ENCODE results near the gene NKX6-2. TPM values are rescaled to one million over a fixed set of nuclear protein-coding genes. Genes with fewer than 3 reads are reported as not detected.

The NKX6-2 gene
- polyA plus RNA-seq = 1.7 TPM
- long read RNA-seq, donor 1 = 0 reads
- long read RNA-seq, donor 2 = 0 reads
- long read RNA-seq, donor 3 = 0 reads
- long read RNA-seq, donor 4 = 0 reads
- long read RNA-seq, donor 5 = 0 reads
- long read RNA-seq, donor 6 = 0 reads
- long read RNA-seq, donor 7 = 0 reads
- long read RNA-seq, donor 8 = 0 reads
- long read RNA-seq, donor 9 = 0 reads
- long read RNA-seq, donor 10 = 0 reads
- long read RNA-seq, donor 11 = 0 reads

GRCh38 chr10:132785723-132786475 is at the start of gene NKX6-2:
TSS of gene NKX6-2 (minus strand) at chr10:132786147. CDS start at chr10:132785948, 199 bp downstream.
- peaks cover 6% of the 10 kb centered on the region for H3K36me3 ChIP-seq (ENCODE audit: control insufficient read depth, insufficient read depth, low read length)
- no peak within 1 kb of the TSS for H3K27ac ChIP-seq (ENCODE audit: low read length)
- no peak within 1 kb of the TSS for H3K4me3 ChIP-seq (ENCODE audit: low read length)
- DNase-seq = no peak
- peaks cover 75% of the 10 kb centered on the region for H3K27me3 ChIP-seq (ENCODE audit: control insufficient read depth, insufficient read depth, low read length)
- WGBS (ENCODE audit: insufficient coverage, low lambda C conversion rate) = no CpG with 5 or more reads among the region's 119 CpGs
- peaks cover 11% of the 10 kb centered on the region for H3K9me3 ChIP-seq (ENCODE audit: control insufficient read depth, low read depth, low read length)
- no peaks in the 10 kb centered on the region for H3K4me1 ChIP-seq (ENCODE audit: control insufficient read depth, insufficient read depth, low read length)

- H3K27me3 ChIP-seq (ENCODE audit: control insufficient read depth, insufficient read depth, low read length) = peaks cover 20% of the 10 kb centered on the region
- no peak for DNase-seq
- no peaks in the 10 kb centered on the region for H3K36me3 ChIP-seq (ENCODE audit: control insufficient read depth, insufficient read depth, low read length)
- no peak overlapping the region for H3K27ac ChIP-seq (ENCODE audit: low read length)
- no peaks in the 10 kb centered on the region for H3K4me1 ChIP-seq (ENCODE audit: control insufficient read depth, insufficient read depth, low read length)
- H3K9me3 ChIP-seq (ENCODE audit: control insufficient read depth, low read depth, low read length) = no peaks in the 10 kb centered on the region
- H3K4me3 ChIP-seq (ENCODE audit: low read length) = no peak overlapping the region
- no CpG with 5 or more reads among the region's 25 CpGs for WGBS (ENCODE audit: insufficient coverage, low lambda C conversion rate)
Observed at GRCh38 chr10:132834891-132835847, 49.2 kb upstream of the NKX6-2 start.

DNA sequence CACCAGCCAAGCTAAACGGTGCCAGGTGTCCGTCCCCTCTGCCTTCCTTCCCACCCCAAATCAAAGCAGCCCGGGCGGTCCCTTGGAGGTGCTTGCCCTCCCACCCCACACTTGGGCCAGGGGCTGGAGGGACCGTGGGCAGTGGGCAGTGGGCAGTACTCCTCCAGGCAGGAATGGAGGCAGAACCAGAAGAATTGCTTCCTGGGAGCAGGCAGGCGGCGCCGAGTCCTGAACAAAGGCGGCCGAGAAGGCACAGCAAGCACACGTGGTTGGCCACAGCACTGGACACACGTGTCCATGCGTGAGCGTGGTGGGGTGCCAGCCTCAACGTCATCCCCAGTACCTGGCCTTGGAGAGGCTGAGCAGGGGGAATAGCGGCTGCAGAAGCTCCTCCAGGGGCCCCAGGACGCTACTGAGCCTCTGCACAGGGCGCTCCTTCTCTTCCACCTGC is 48.4 kb upstream of the NKX6-2 start:
- no peaks in the 10 kb centered on the region for H3K4me1 ChIP-seq (ENCODE audit: control insufficient read depth, insufficient read depth, low read length)
- no peaks in the 10 kb centered on the region for H3K36me3 ChIP-seq (ENCODE audit: control insufficient read depth, insufficient read depth, low read length)
- no CpG with 5 or more reads among the region's 18 CpGs for WGBS (ENCODE audit: insufficient coverage, low lambda C conversion rate)
- DNase-seq = no peak
- peaks cover 20% of the 10 kb centered on the region for H3K27me3 ChIP-seq (ENCODE audit: control insufficient read depth, insufficient read depth, low read length)
- no peaks in the 10 kb centered on the region for H3K9me3 ChIP-seq (ENCODE audit: control insufficient read depth, low read depth, low read length)
- H3K27ac ChIP-seq (ENCODE audit: low read length) = no peak overlapping the region
- H3K4me3 ChIP-seq (ENCODE audit: low read length) = no peak overlapping the region

DNA sequence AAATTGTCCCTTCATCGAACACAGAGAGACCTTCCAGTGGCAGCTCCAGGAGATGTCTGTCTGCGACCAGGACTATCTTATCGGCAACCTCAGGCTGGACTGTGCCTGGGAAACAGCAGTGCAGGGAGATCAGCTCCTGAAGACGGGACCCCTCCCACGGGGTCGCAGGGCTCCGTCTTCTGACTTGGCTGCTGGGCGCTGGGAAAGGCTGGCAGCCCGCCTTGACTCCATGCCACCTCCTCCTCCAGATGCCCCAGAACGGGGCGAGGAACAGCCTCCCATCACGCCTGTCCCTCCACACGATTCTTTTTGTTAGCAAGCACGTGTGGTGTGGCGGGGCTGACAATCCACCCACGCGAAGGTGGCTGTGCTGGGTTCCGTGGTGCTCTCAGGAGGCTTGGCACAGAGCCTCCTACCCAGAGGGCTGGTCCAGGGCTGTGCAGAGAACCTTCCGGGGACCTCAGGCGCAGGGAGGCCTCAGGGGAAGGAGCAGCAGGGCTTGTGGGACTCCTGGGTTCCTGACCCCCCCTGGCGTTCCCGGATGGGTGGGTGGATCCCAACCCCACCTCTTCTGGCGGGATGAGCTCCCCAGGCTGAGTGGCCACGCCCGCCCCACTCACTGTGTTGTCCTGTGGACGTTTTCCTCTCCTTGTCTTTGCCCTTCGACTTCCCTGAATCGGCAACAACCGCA is 47.6 kb upstream of the NKX6-2 start:
- WGBS (ENCODE audit: insufficient coverage, low lambda C conversion rate) = no CpG with 5 or more reads among the region's 29 CpGs
- Histone ChIP-seq H3K36me3 (ENCODE audit: control insufficient read depth, insufficient read depth, low read length) (no peaks in the 10 kb centered on the region), H3K27ac (ENCODE audit: low read length) (no peak overlapping the region), H3K4me1 (ENCODE audit: control insufficient read depth, insufficient read depth, low read length) (no peaks in the 10 kb centered on the region), H3K27me3 (ENCODE audit: control insufficient read depth, insufficient read depth, low read length) (peaks cover 22% of the 10 kb centered on the region), H3K9me3 (ENCODE audit: control insufficient read depth, low read depth, low read length) (no peaks in the 10 kb centered on the region), H3K4me3 (ENCODE audit: low read length) (no peak overlapping the region)
- DNase-seq = no peak

- Histone ChIP-seq H3K36me3 (ENCODE audit: control insufficient read depth, insufficient read depth, low read length) (no peaks in the 10 kb centered on the region), H3K27me3 (ENCODE audit: control insufficient read depth, insufficient read depth, low read length) (peaks cover 22% of the 10 kb centered on the region), H3K27ac (ENCODE audit: low read length) (no peak overlapping the region), H3K4me1 (ENCODE audit: control insufficient read depth, insufficient read depth, low read length) (no peaks in the 10 kb centered on the region), H3K4me3 (ENCODE audit: low read length) (no peak overlapping the region), H3K9me3 (ENCODE audit: control insufficient read depth, low read depth, low read length) (no peaks in the 10 kb centered on the region)
- DNase-seq = no peak
- WGBS (ENCODE audit: insufficient coverage, low lambda C conversion rate) = 50% methylated on average over 3 of the region's 30 CpGs
Observed at GRCh38 chr10:132832186-132832969, 46.4 kb upstream of the NKX6-2 start.

GRCh38 chr10:132829403-132829802 is 43.5 kb upstream of the NKX6-2 start:
- Histone ChIP-seq H3K9me3 (ENCODE audit: control insufficient read depth, low read depth, low read length) (peaks cover 18% of the 10 kb centered on the region), H3K4me1 (ENCODE audit: control insufficient read depth, insufficient read depth, low read length) (no peaks in the 10 kb centered on the region), H3K4me3 (ENCODE audit: low read length) (no peak overlapping the region), H3K27ac (ENCODE audit: low read length) (no peak overlapping the region), H3K27me3 (ENCODE audit: control insufficient read depth, insufficient read depth, low read length) (peaks cover 22% of the 10 kb centered on the region), H3K36me3 (ENCODE audit: control insufficient read depth, insufficient read depth, low read length) (no peaks in the 10 kb centered on the region)
- WGBS (ENCODE audit: insufficient coverage, low lambda C conversion rate) = 60% methylated on average over 1 of the region's 8 CpGs
- no peak for DNase-seq

- no peaks in the 10 kb centered on the region for H3K4me1 ChIP-seq (ENCODE audit: control insufficient read depth, insufficient read depth, low read length)
- 100% methylated on average over 4 of the region's 20 CpGs for WGBS (ENCODE audit: insufficient coverage, low lambda C conversion rate)
- H3K4me3 ChIP-seq (ENCODE audit: low read length) = no peak overlapping the region
- no peak overlapping the region for H3K27ac ChIP-seq (ENCODE audit: low read length)
- peaks cover 21% of the 10 kb centered on the region for H3K27me3 ChIP-seq (ENCODE audit: control insufficient read depth, insufficient read depth, low read length)
- H3K36me3 ChIP-seq (ENCODE audit: control insufficient read depth, insufficient read depth, low read length) = no peaks in the 10 kb centered on the region
- H3K9me3 ChIP-seq (ENCODE audit: control insufficient read depth, low read depth, low read length) = peaks cover 18% of the 10 kb centered on the region
- no peak for DNase-seq
Observed at GRCh38 chr10:132828681-132829080, 42.7 kb upstream of the NKX6-2 start.

GRCh38 chr10:132827861-132828539 is 42.1 kb upstream of the NKX6-2 start:
- no peaks in the 10 kb centered on the region for H3K36me3 ChIP-seq (ENCODE audit: control insufficient read depth, insufficient read depth, low read length)
- H3K4me1 ChIP-seq (ENCODE audit: control insufficient read depth, insufficient read depth, low read length) = no peaks in the 10 kb centered on the region
- no peak for DNase-seq
- WGBS (ENCODE audit: insufficient coverage, low lambda C conversion rate) = 81% methylated on average over 3 of the region's 29 CpGs
- peaks cover 15% of the 10 kb centered on the region for H3K27me3 ChIP-seq (ENCODE audit: control insufficient read depth, insufficient read depth, low read length)
- H3K27ac ChIP-seq (ENCODE audit: low read length) = no peak overlapping the region
- peaks cover 18% of the 10 kb centered on the region for H3K9me3 ChIP-seq (ENCODE audit: control insufficient read depth, low read depth, low read length)
- no peak overlapping the region for H3K4me3 ChIP-seq (ENCODE audit: low read length)

GRCh38 chr10:132827423-132827789 is 41.5 kb upstream of the NKX6-2 start:
- no peaks in the 10 kb centered on the region for H3K4me1 ChIP-seq (ENCODE audit: control insufficient read depth, insufficient read depth, low read length)
- WGBS (ENCODE audit: insufficient coverage, low lambda C conversion rate) = no CpG with 5 or more reads among the region's 13 CpGs
- no peaks in the 10 kb centered on the region for H3K36me3 ChIP-seq (ENCODE audit: control insufficient read depth, insufficient read depth, low read length)
- H3K27me3 ChIP-seq (ENCODE audit: control insufficient read depth, insufficient read depth, low read length) = peaks cover 10% of the 10 kb centered on the region
- DNase-seq = no peak
- H3K9me3 ChIP-seq (ENCODE audit: control insufficient read depth, low read depth, low read length) = peaks cover 20% of the 10 kb centered on the region
- no peak overlapping the region for H3K4me3 ChIP-seq (ENCODE audit: low read length)
- no peak overlapping the region for H3K27ac ChIP-seq (ENCODE audit: low read length)

Measured in large intestine (tissue), 12 donors.